Measurements from ENCODE around the gene ARID3B. TPM values are rescaled to one million over a fixed set of nuclear protein-coding genes. Genes with fewer than 3 reads are reported as not detected.

Gene ARID3B
- total RNA-seq, 3 donors from 2014 or later = 10.3 to 14.5 (median 11.5) TPM

GRCh38 chr15:74517096-74517495 is 23.9 kb upstream of the ARID3B start:
- H3K36me3 ChIP-seq (ENCODE audit: low read depth) = no peaks in the 10 kb centered on the region
- H3K4me1 ChIP-seq (ENCODE audit: low read depth) = no peaks in the 10 kb centered on the region
- no peaks in the 10 kb centered on the region for H3K9me3 ChIP-seq
- intact Hi-C loops (cut with DNase I, micrococcal nuclease) = no loop called here
- no peak overlapping the region for H3K4me3 ChIP-seq
- TF ChIP-seq CTCF (IDR thresholded peaks at IDR 0.05) = no peak
- no peak for DNase-seq
- no peak for ATAC-seq

GRCh38 chr15:74519311-74519710 is 21.7 kb upstream of the ARID3B start:
- DNase-seq (no peak), ATAC-seq (no peak)
- H3K4me3 ChIP-seq = no peak overlapping the region
- intact Hi-C loops (cut with DNase I, micrococcal nuclease) = no loop called here
- no peak for TF ChIP-seq CTCF (IDR thresholded peaks at IDR 0.05)
- H3K9me3 ChIP-seq = no peaks in the 10 kb centered on the region
- H3K4me1 ChIP-seq (ENCODE audit: low read depth) = no peaks in the 10 kb centered on the region
- H3K36me3 ChIP-seq (ENCODE audit: low read depth) = no peaks in the 10 kb centered on the region

DNA sequence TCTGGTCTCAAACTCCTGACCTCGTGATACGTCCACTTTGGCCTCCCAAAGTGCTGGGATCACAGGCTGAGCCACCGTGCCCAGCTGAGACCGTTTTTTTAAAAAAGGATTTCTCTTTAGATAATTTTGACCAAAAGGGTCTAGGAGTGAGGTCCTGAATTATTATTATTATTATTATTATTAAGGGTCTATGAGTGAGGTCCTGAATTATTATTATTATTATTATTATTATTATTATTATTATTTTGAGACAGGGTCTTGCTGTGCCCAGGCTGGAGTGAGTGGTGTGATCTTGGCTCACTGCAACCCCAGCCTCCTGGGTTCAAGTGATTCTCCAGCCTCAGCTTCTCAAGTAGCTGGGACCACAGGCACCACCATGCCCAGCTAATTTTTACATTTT is 20.6 kb upstream of the ARID3B start:
- intact Hi-C loops (cut with DNase I, micrococcal nuclease) = no loop called here
- no peak for ATAC-seq
- no peak overlapping the region for H3K4me3 ChIP-seq

DNA sequence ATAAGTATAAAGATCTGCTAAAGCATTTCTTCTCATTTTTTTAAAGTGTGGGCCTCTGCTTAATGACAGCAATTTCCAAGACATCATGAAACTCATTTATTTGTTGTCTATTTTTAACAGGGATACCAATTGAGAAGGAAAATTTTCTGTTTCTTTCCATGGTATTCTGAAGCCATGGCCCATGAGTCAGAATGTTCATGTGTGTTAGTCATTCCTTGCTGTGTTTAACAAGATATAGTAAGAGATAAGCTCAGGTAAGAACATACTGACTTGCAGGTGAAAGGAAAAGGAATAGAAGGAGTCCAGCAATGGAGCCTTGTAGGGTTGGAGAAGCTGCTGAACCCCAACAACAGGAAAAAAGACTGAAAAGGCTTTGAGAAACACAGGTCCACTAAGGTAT is 17.0 kb upstream of the ARID3B start:
- TF ChIP-seq CTCF (IDR thresholded peaks at IDR 0.05) = no peak
- Histone ChIP-seq H3K9me3 (no peaks in the 10 kb centered on the region), H3K4me3 (no peak overlapping the region), H3K36me3 (ENCODE audit: low read depth) (no peaks in the 10 kb centered on the region), H3K4me1 (ENCODE audit: low read depth) (no peaks in the 10 kb centered on the region)
- no peak for DNase-seq
- no peak for ATAC-seq
- intact Hi-C loops (cut with DNase I, micrococcal nuclease) = no loop called here

More for the DNA sequence above, 20.6 kb upstream of the ARID3B start:
- DNase-seq = no peak
- Histone ChIP-seq H3K36me3 (ENCODE audit: low read depth) (no peaks in the 10 kb centered on the region), H3K9me3 (no peaks in the 10 kb centered on the region), H3K4me1 (ENCODE audit: low read depth) (no peaks in the 10 kb centered on the region)
- TF ChIP-seq CTCF (IDR thresholded peaks at IDR 0.05) = no peak

- no peak for TF ChIP-seq CTCF (IDR thresholded peaks at IDR 0.05)
- no peak overlapping the region for H3K4me3 ChIP-seq
- H3K4me1 ChIP-seq (ENCODE audit: low read depth) = no peaks in the 10 kb centered on the region
- no peaks in the 10 kb centered on the region for H3K9me3 ChIP-seq
- H3K36me3 ChIP-seq (ENCODE audit: low read depth) = no peaks in the 10 kb centered on the region
- intact Hi-C loops (cut with DNase I, micrococcal nuclease) = no loop called here
- DNase-seq = no peak
- ATAC-seq = no peak
Observed at GRCh38 chr15:74525309-74525708, 15.7 kb upstream of the ARID3B start.

DNA sequence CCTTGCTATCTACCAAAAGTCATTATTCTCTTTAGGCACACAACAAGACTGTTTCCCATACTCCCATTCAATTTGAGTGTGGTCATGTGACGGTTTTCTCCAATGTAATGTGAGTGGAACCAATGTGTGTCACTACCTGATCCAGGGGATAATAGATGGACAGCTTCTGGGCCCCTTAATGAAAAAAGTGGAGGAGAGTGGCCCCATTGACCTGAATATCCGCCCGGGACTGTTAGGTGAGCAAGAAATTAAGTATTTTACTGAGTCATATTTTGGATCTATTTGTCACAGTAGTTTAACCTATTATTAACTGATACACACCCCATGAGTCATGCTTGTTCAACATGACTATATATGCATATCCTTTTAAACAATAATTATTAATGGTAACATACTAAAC is 15.1 kb upstream of the ARID3B start:
- H3K4me3 ChIP-seq = no peak overlapping the region
- ATAC-seq (no peak), DNase-seq (no peak)
- TF ChIP-seq CTCF (IDR thresholded peaks at IDR 0.05) = no peak
- no peaks in the 10 kb centered on the region for H3K9me3 ChIP-seq
- no peaks in the 10 kb centered on the region for H3K4me1 ChIP-seq (ENCODE audit: low read depth)
- intact Hi-C loops (cut with DNase I, micrococcal nuclease) = no loop called here
- no peaks in the 10 kb centered on the region for H3K36me3 ChIP-seq (ENCODE audit: low read depth)

Data from mucosa of descending colon (tissue), 3 donors.